GM19035 (cell line): ENCODE results near the gene IGFL2.
"Not testable (repeated sequence)": the region's sequence is repeated elsewhere in the genome, so short reads cannot be mapped to it uniquely, and the experiment has no call there.

Experiments
- ATAC-seq: cut with Tn5 transposase; IDR thresholded peaks from one replicate; pipeline ENCODE4 v1.9.1; 2021; ENCODE audit not compliant: unreplicated experiment

Gene IGFL2

DNA sequence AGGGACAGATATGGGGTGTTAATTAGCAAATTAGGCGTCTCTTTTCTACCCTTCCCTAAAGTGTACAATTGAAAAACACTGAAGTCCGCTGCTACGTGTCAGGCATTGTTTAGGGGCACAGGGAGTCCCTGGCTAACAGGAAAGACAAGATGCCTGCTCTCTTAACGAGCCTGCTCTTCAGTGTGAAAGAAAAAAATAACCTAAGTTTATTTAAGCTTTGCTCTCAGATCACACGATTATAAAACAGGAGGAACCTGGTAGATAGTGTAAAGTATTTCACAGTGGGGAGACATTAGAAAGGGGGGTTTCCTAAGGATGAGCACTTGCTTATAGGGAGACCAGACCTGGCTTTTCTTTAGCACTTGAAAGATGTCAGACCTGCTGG, 38.7 kb downstream of the IGFL2 start:
- no peak for ATAC-seq

DNA sequence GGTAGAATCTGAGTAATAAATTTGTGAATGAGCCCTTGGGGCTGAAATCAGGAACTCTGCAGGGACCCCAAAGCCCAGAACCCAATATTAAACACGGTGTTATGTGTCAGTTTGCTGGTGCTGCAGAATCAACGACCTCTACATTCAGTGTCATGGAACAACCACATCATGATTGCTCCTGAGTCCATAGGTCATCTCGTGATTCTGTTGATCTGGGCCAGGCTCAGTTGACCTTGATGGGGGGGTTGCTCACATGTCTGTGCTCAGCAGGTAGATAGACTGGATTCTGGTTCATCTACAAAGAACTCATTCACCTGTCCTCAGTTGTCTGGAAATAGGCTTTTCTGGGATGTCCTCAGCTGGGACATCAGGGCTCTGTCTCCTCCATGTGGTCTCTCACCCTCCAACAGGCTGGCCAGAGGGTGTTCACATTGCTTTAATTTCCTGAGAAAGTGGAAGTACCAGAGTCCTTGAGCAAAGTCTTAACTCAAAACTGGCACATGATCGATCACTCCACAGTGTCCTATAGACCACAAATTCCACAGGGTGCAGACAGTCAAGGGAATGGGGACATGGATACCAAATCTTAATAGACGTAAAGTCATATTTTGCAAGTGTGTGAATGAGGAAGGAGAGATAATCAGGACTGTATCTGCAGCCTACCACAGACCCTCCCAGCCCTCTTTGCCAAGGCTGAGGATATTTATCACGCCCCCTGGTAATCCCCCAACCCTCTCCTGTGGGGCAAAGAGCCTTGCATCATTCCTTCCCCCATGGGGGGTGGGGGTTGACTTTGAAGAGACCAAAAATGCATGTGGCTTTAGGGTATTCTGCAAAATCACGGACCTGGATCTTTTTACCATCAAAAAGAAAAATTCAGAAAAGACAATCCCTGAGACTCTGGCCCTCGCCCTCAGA, 42.2 kb downstream of the IGFL2 start:
- ATAC-seq: no peak

DNA sequence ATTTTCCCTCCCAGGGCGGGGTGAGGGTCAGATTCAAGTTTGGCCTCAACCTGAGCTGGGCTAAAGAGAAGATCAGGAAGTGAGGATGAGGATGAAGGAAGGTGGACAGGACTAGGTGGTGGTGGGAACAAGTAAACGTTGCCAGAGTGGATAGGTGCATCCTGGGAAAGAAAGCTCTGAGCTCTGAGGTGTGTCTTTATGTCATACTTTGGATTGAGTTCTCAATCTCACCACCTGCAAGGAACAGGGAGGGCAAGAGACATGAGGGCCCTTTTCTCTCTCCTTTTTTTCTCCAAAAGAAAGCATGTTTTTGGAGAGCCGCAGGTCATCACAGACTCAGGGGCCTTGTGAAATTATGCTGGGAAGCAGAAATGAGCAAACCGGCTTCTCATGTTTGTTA, 43.3 kb downstream of the IGFL2 start:
- ATAC-seq: no peak

DNA sequence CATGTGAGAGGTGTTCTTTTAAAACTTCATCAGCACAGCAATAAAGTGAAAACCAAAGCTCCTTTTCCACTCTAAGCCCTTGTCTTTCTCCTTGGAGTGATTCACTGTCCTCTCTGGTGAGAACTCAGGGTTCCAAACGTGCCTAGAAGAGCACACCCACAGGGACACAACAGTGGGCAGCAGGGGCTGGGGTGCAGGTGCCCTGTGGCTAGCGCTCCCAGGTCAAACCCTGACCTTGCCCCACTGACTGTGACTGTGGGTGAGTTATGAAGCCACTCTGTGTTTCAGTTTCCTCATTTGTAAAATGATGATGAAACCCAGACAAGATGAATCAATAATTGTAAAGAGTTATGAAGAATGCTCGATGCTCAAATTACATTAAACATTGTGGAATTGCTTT, 43.9 kb downstream of the IGFL2 start:
- no peak for ATAC-seq

DNA sequence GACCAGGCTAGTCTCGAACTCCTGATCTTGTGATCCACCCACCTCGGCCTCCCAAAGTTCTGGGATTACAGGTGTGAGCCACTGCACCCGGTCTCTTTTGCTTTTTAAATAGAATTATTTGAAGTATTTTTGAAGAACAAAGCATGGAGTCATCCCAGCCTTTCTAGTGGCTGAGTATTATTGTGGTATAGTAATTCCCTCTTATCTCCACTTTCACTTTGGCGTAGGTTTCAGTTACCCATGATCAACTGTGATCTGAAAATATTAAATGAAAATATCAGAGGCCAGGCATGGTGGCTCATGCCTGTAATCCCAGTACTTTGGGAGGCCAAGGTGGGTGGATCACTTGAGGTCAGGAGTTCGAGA, 44.6 kb downstream of the IGFL2 start:
- ATAC-seq: not testable (repeated sequence)

DNA sequence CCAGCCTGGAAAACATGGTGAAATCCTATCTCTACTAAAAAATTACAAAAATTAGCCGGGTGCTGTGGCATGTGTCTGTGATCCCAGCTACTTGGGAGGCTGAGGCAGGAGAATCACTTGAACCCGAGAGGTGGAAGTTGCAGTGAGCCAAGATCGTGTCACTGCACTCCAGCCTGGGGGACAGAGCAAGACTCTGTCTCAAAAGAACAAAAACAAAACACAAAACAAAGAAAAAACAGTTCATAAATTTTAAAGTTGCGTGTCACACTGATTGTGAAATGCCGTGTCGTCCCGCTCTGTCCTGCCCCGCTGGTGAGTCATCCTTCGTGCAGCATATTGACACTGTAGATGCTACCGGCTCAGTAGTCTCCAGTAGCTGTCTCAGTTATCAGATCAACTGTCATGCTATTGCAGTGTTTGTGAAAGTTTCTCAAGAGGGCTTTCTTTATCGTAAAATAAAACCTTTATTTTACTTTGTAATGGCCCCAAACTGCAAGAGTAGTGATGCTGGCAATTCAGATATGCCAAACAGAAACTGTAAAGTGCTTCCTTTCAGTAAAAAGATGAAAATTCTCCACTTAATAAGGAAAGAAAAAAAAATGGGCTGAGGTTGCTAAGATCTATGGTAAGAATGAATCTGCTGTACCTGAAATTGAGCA, 45.1 kb downstream of the IGFL2 start:
- no peak for ATAC-seq

DNA sequence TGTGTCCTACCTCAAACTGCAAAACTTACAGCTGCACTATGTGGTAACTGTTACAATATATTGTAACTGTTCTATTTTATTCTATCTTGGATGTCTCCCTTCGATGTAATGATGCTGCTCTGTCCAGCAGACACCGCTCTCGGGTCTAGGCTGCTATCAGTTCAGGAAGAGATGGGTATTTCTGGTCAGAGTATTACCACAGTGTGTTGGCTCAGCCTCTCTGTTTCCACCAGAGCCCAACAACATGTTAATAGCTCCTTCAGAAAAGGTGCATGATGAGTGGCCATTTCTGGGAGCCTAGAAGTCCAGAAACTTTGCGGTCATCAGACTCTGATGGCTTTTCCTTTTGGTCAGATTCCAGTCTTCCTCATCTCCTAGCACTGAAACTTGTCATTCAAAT, 45.6 kb downstream of the IGFL2 start:
- ATAC-seq: no peak

DNA sequence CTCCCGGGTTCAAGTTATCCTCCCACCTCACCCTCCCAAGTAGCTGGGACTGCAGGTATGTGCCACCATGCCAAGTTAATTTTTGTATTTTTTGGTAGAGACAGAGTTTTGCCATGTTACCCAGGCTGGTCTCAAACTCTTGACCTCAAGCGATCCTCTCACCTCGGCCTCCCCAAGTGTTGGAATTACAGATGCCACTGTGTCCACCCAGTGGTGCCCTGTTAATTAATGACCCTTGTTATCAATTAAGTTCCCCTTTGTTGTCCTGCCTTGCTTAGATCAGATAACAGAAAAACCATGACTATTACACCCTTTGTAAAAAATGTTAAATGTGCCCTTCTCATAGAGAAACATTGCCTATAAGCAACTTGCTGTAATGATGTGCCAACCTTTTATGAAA, 47.1 kb downstream of the IGFL2 start:
- ATAC-seq: no peak

DNA sequence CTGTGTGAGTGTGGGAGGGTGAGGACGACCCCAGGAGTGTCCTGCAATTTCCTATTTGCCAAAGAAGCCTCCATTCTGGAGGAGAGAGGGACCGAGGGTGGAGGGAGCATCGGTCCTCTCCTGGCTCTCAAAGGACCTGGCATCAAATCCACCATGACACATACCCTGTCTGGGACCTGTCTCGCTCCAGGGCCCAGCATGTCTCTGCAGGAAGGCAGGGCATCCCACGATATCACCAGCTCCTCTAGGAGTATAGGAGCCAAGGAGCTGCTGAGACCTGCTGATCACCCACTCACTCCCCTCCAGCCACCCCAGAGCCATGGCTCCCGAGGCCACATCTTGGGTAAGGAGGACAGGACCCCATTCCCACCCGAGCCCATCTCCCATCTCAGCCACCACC, 47.9 kb downstream of the IGFL2 start:
- not testable (repeated sequence) for ATAC-seq

DNA sequence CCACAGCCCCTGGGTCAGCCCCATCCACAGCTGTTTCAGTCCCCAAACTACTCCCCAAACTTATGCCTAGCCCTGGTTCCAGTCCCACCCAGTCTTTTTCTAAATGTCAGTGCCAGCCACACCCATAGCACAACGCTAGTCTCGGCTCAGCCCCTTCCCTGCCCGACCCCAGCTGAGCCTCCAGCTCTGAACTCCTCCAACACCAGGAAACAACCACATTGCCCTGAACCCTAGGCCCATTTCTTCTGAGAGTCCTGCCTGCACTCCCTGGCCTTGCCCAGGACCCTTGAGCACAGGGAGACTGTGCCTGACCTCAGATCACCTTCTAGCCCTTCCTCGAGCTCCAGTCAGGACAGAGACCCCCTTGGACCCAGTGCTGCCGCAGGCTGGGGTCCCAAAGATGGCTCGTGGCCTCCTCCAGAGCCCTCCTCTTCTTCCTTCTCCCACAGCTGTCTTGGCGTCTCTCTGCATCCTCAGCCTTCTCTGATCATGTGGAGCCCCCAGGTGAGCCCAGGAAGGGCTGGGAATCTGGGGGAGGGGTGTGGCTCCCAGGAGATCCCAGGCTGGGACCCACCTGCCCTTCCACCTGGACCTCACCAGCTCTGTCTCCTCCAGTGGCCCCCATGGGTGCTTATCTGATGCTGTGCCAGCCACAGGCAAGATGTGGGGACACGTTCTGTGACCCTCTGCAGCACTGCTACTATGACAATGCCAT, 48.5 kb downstream of the IGFL2 start:
- no peak for ATAC-seq

DNA sequence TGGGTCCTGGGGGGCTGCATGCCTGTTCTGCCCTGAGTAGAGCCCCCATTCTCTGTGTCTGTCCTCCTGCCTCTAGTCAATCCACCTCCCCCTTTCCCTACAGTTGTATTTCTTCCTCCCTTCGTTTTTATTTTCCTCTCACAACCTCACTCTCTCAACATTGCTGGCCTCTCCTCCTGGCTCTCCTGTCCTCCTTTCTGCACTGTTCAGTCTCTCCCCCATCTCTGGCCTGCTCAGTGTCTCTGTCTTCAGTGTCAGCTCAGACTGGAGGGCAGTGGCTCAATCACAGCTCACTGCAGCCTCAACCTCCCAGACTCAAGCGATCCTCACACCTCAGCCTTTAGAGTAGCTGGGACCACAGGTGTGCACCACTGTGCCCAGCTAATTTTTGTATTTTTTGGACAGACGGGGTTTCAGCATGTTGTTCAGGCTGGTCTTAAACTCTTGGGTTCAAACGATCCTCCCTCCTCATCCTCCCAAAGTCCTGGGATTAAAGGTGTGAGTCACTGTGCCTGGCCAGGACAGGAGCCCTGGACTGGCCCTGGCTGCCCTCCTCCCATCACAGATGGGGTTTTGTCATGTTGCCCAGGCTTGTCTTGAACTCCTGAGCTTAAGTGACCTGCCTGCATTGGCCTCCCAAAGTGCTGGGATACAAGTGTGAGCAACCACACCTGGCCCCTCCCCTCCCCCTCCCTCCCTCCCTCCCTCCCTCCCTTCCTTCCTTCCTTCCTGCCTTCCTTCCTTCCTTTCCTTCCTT, 49.5 kb downstream of the IGFL2 start:
- no peak for ATAC-seq

DNA sequence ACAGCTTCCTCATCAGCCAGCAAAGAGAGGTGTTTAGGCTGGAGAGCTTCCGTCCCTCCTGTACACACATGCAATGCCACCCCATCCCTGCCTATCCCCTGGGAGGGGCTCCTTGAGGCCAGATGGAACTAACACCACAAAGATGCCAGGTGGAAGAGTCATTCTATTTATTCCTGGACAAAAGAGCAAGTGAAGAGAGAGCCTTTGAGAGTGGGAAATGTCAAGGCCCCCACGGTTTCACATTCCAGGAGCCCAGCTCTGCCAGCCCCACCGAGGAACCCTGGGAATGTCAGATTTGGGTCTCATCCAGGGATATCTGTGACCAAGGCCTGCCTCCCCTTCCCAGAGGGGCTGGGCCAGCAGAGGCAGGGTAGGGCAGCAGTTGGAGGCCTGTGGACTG, 50.7 kb downstream of the IGFL2 start:
- no peak for ATAC-seq

DNA sequence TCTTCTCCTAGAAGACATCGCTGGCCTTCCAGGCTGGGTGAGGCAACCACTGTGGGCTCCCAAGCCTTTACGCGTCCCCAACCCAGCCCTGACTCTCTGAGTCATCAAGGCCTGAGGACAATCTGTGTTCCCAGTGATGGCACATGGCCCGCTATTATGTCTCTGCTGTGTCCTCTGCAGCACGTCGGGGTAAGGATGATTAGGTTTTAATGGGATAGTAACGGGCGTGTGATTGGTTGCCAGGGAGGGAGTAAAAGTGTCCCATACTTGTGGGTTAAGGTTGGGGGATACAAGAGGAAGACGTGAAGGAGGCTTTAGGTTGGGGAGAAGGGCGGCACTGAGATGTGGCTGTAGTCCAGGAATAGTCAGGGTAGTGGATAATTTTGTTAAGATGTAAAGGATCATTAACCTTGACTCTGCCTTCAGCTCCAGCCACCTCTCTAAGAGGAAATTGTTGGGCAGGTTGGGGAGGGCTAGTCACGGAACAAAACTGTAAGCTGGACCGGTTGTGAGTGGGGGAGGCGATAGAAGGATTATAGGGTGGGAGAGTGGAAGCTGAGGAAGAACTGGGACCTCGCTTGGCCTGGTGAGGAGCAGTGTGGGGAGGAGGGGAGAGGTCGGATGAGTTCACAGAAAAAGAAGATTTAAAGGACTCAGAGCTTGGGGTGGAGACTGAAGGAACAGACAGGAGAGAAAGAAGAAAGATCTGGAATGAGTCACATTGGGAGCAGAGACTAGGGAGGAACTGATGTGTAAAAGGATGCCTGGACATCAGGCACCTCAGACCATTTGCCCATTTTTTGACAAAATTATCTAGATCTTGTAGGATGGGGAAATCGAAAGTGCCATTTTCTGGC, 53.6 kb downstream of the IGFL2 start:
- ATAC-seq: no peak

DNA sequence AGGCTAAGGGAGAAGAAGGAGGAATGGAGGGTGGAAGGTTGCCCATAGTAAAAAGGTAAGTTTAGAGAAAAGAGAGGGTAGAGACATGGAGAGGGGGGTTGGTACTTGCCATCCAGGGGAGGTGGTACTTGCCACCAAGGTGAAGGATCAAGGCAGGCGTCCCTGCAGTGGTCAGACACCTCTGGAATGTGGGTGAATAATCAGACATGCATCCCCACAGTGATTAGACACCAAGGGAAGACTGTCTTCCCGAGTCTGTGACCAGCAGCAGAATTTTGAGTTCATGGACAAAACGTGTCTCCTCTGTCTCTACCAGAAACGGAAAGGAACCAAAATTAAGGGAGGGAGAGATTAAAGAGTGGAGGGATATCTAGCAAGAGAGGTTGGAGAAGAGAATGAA, 54.4 kb downstream of the IGFL2 start:
- no peak for ATAC-seq

DNA sequence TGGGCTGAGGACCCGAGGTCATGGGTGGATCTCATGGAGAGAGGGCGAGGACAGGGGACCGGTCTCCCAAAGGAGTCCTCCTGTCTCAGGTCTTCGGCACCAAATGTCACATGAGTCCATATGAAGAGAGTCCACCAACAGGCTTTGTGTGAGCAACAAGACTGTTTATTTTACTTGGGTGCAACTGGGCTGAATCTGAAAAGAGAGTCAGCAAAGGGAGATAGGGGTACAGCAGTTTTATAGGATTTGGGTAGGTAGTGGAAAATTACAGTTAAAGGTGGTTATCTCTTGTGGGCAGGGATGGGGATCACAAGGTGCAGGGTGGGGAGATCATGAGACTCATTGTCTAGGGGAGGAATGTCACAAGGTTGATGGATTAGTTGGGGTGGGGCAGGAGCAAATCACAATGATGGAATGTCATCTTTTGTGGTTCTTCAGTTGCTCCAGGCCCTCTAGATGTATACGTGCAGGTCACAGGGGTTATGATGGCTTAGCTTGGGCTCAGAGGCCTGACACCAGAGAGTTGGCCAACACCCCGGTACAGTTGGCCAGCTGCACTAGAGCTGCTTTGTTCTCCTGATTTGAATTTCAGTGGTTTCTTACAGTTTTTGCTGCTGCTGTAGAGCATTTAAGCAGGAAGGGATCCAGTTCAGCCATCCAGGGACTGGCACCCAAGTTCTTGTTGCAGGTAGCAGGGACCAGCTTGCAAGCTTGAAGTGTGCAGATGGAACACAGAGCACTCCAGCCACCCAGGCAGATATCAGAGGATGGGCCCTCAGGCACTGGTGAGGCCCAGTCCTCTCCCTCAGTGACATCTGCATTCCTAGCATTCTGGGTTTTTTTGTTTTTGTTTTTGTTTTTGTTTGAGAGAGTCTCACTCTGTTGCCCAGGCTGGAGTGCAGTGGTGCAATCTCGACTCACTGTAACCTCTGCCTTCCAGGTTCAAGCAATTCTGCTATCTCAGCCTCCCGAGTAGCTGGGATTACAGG, 55.1 kb downstream of the IGFL2 start:
- no peak for ATAC-seq

DNA sequence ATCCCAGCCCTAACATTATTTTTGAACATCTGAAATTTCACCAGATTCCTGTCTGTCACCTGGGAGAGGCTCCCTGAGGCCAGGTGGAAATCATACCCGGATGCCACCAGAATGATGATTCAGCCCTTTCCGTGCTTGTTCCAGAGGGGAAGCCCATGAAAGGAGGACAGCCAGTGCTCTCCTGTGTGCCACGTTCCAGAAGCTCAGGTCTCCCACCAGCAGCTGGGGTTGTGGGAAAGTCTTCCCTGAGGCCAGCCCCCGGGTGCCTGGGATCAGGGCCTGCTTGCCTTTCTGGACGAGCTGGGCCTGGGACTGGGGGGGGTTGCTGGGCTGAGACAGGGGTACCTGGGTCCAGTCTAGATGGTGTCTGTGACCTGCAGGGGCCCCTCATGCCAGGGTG, 56.0 kb downstream of the IGFL2 start:
- ATAC-seq: no peak

DNA sequence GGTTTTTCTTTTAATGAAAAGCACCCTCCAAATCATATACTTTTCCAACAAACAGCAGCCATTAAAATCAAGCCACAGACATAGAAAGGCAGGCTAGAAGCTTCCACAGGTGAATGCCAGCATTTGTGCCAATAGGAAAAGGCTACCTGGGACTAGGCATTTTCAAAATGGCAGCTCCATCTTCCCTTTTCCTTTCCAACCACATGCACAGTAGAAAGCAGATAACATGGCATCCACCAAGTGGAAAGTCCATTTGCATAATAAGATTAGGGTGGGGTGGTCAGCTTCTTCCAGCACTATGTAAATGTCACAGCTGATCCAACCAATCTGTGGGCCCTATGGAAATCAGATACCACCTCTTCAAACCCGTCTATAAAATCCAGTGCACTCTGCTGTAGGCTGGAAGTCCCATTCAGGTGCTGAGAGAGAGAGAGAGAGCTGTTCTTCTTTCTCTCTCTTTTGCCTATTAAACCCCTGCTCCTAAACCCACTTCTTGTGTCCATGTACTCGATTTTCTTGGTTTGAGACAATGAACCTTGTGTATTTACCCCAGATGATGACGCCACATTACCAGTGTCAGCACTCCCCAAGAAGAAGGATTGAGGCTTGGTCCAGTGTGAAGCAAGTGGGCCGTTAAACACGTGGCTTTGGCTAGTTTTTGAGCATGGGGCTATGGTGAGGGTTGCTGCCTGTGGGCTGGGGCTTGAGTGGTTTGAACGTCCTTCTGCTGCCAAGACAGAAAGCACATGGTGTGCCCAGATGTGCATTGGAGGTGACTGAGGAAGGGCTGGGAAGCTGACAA, 57.3 kb downstream of the IGFL2 start:
- ATAC-seq: no peak

DNA sequence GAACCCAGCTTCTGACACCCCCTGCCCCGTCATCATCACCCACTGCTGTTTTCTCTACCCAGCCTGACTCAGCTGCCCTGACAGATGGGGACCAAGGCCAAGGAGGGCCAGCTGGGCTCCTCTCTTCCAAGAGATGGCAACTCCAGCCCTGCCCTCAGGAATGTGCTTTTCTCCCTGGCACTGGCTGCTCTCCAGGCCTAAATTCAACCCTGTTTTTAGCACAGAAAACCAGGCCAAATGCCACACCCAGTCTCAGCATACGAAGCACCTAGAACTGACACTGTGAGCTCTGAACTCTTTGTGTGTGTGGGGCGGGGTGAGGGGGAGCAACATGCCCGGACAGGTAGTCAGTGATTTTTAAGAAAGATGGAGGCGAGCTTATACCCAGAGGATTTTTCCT, 58.1 kb downstream of the IGFL2 start:
- no peak for ATAC-seq
